Adrenal gland (tissue), 12 donors: ENCODE results near the gene FBXO2. TPM values are rescaled to one million over a fixed set of nuclear protein-coding genes. Genes with fewer than 3 reads are reported as not detected.

Source experiments
- DNase-seq, 7 donors: peaks; one replicate each; pipeline ENCODE4 v3.0.0-alpha.2; 2019 to 2020
- H3K27ac ChIP-seq, 5 donors: fragments of 200-600 bp; sonication (generic) in 4 of 5; 1 replicate in 3 of 5; 2 replicates in 2 of 5; pipeline versions ENCODE4 v1.5.1 to v1.8.0; 2016 to 2020; ENCODE audit warnings: mild to moderate bottlenecking in 1 of 5
- H3K27me3 ChIP-seq: fragments of 200-600 bp; 2 replicates; pipeline ENCODE4 v1.8.0; 2021
- H3K36me3 ChIP-seq, 2 donors: fragments of 200-600 bp; replicated peaks in 1 of 2; 1 replicate in 1 of 2; 2 replicates in 1 of 2; pipeline versions ENCODE4 v1.5.1 to v1.8.0; 2018 to 2022
- H3K4me1 ChIP-seq, 2 donors: fragments of 200-600 bp; replicated peaks in 1 of 2; 1 replicate in 1 of 2; 2 replicates in 1 of 2; pipeline versions ENCODE4 v1.5.1 to v1.8.0; 2018 to 2021
- H3K4me3 ChIP-seq, 4 donors: fragments of 200-600 bp; sonication (generic) in 3 of 4; one replicate each; pipeline ENCODE4 v1.5.1; 2016 to 2018
- H3K9me3 ChIP-seq, 3 donors: fragments of 200-600 bp; sonication (generic) in 1 of 3; replicated peaks in 1 of 3; 1 replicate in 2 of 3; 2 replicates in 1 of 3; pipeline versions ENCODE4 v1.5.1 to v1.8.0; 2016 to 2021
- POLR2A ChIP-seq, 2 donors: fragments of 450-650 bp; IDR thresholded peaks; one replicate each; pipeline ENCODE4 v1.6.1; 2017; ENCODE audit warnings: antibody characterized with exemption in 2 of 2, mild to moderate bottlenecking in 2 of 2, moderate library complexity in 1 of 2
- WGBS, 4 donors: extraction: QIAGEN DNeasy Blood & Tissue Kit in 2 of 4; methylation state at CpG; one replicate each; pipeline versions ENCODE4 v1.1.5 to v1.1.7; 2013 to 2017; 5-methylcytosine and 5-hydroxymethylcytosine counted together
- intact Hi-C, 2 donors: fragments of 100-400 bp; cut with DNase I; formaldehyde crosslinking; loops; one replicate each; pipeline versions ENCODE4 v1.14.1 to v1.15.0; 2022 to 2023
- polyA plus RNA-seq, 3 donors: library from polyadenylated mRNA; stranded (reverse); fragments of 200-250 nt in 2 of 3; fragments of 350-450 nt in 1 of 3; fragmentation: Illumina TruSeq in 1 of 3; extraction: RNeasy Lipid Tissue Mini Kit (QIAGEN cat#74804) in 1 of 3; gene quantifications; one replicate each; pipeline ENCODE4 v1.2.3, GENCODE V29; 2013 to 2014
- total RNA-seq, 9 donors: library from RNA; depleted of rRNA in 4 of 9; stranded (reverse); fragments of >200 nt in 4 of 9; fragments of 120-200 nt in 1 of 9; fragmentation: NEBNext Ultra II Directional in 1 of 9; extraction: Animal tissue kit (Norgen Biotek cat#: 25700) in 1 of 9; gene quantifications; one replicate each; pipeline versions ENCODE4 v1.1.0 to v1.2.4, GENCODE V29; 2013 to 2023
- TF ChIP-seq, protein P1 (sequence below), 6 experiments: fragments of 450-650 bp in 4 of 6; fragments of 200-600 bp in 2 of 6; sonication (generic) in 1 of 6; IDR thresholded peaks; 1 replicate in 5 of 6; 2 replicates in 1 of 6; pipeline versions ENCODE4 v1.5.1 to v1.8.0; 2016 to 2021; ENCODE audit warnings: antibody characterized with exemption in 6 of 6, mild to moderate bottlenecking in 2 of 6, moderate library complexity in 1 of 6
- donor health status: healthy with polysubstance abuse.
- donor health status: Bipolar disorder and iron deficiency.
- donor health status: DM: yes; HTN: yes; CAD: no.
- donor health status: DM: no; HTN: no; CAD: no.
- donor health status: DM: no; HTN: no; CAD: no.
- donor health status: DM: yes; HTN: yes; CAD: no.

FBXO2 gene
- total and polyA plus RNA-seq, 12 donors, result 2.5 to 86.6 (median 30.2) TPM

DNA sequence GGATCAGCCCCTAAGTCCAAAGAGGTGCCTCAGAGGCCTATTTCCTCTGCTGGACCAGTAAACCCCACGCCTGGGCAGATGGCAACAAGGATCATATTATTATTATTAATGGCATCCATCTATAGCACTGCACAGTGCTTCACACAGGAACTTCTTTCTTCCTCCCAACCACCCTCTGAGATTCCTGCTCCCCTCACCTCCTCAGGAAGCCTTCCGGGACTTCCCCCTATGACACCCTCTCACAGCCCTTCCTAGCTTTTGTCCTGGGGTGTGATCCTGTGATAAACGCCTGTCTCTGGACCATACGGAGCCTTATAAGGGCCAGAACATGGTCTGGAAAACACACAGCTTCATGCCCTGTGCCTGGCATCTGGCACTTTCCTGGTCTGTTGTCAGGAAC lies 3.2 kb downstream of the FBXO2 start:
- no peak overlapping the region for H3K27ac ChIP-seq
- no peak for TF ChIP-seq POLR2A (IDR thresholded peaks at IDR 0.05)
- TF ChIP-seq, protein P1, sequence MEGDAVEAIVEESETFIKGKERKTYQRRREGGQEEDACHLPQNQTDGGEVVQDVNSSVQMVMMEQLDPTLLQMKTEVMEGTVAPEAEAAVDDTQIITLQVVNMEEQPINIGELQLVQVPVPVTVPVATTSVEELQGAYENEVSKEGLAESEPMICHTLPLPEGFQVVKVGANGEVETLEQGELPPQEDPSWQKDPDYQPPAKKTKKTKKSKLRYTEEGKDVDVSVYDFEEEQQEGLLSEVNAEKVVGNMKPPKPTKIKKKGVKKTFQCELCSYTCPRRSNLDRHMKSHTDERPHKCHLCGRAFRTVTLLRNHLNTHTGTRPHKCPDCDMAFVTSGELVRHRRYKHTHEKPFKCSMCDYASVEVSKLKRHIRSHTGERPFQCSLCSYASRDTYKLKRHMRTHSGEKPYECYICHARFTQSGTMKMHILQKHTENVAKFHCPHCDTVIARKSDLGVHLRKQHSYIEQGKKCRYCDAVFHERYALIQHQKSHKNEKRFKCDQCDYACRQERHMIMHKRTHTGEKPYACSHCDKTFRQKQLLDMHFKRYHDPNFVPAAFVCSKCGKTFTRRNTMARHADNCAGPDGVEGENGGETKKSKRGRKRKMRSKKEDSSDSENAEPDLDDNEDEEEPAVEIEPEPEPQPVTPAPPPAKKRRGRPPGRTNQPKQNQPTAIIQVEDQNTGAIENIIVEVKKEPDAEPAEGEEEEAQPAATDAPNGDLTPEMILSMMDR (IDR thresholded peaks at IDR 0.05), result no peak
- no peaks in the 10 kb centered on the region for H3K27me3 ChIP-seq
- H3K4me1 ChIP-seq, result peaks cover 29 to 41% of the 10 kb centered on the region in 2 donors
- intact Hi-C loops, result loop anchor here in 1 of 2 donors (5.0 kb wide), 1 partner anchor 71 kb away; no protein-coding TSS in a partner anchor
- no peaks in the 10 kb centered on the region for H3K9me3 ChIP-seq
- no peaks in the 10 kb centered on the region for H3K36me3 ChIP-seq
- no peak overlapping the region for H3K4me3 ChIP-seq
- no peak for DNase-seq
- 75 to 92% (median 86%) methylated on average over 4 of the region's 4 CpGs for WGBS, 4 donors

DNA sequence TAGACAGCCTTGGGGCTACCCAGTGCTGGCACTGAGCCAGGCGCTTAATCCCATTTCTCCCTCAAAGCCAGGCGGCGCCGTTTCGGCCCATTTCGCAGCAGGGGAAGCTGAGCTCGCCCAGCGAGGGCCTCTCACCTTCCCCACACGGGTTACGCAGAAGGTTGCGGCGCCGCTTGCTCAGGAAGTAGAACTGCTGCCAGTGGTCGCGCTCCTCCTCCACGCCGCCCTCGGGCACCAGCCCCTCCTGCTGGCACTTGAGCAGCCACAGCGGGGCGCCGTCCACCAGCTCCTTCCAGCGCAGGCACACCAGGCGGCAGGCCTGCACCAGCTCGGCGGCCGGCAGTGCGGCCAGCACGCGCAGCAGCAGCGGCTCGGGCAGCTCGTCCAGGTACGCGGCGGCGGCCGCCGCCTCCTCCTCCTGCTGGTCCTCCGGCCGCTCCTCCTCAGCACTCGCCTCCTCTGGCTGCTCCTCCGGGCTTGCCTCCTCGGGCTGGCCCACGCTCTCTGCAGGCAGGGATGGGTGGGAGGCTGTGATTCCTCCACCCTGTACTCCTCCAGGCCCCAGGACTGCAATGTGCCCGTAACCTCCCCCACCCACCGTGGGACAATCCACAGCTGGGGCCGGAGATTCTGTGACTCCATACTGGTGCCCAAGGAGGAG lies 3.8 kb downstream of the FBXO2 start:
- intact Hi-C loops, result loop anchor here in 1 of 2 donors (5.0 kb wide), 1 partner anchor 72 kb away; no protein-coding TSS in a partner anchor
- H3K27me3 ChIP-seq, result no peaks in the 10 kb centered on the region
- 20 to 54% (median 36%) methylated on average over 2 to 47 of the region's 47 CpGs for WGBS, 4 donors
- H3K36me3 ChIP-seq, result no peaks in the 10 kb centered on the region
- TF ChIP-seq, protein P1 (IDR thresholded peaks at IDR 0.05), result peak; percentile 43 to 80 (median 61)
- TF ChIP-seq POLR2A (IDR thresholded peaks at IDR 0.05), result no peak
- DNase-seq, result peak; percentile 64 to 86 (median 74)
- H3K27ac ChIP-seq, result no peak overlapping the region
- H3K4me1 ChIP-seq, result peaks cover 25 to 37% of the 10 kb centered on the region in 2 donors
- no peak overlapping the region for H3K4me3 ChIP-seq
- H3K9me3 ChIP-seq, result no peaks in the 10 kb centered on the region

DNA sequence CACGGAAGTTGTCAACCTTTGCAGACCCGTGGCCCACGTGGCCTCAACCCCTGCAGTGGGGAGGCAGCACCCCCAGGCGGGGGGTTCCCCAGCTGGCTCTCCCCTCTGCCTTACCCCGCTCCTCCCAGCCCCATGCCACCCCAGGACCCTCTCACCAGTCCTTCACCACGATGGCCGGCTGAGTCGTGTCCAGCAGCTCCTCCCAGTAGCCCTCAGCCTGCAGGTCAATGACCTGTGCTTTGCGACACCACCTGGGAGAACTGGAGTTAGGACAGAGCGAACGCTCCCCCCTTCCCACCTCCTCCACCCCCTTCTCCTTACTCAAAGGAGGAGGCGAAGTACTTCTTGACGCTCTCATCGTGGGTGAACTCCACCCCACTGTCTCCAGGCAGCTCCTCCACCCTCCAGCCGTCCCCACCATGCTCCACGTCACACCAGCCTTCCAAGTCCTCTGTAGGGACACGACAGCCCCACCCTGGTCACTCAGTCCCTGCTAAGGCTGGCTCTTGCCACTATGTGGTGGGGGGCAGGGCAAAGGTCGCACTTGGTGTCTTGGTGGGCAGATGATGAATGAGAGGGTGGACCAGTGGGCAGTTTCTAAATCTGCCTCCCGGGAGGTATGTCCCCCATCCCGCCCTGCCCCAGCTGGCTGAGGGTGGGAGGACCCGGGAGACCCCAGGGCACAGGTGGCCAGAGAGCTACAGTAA lies 4.5 kb downstream of the FBXO2 start:
- H3K4me3 ChIP-seq, result no peak overlapping the region

DNA sequence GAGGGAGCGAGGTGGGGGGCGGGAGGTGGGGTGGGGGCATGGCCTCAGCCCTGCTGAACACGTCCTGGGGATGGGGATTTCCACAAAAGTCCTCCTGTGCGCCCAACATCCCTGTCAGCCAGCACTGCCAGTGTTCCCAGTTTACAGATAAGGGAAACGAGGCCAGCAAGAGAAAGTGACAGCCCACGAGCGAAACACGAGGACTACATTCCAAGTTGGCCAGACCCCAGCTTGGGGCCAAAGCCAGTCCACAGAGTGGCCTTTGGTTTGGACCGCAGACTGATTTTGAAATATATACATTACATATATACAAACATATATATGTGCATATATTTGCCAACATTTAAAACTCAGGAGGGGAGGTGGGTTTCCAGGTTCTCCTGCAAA lies 5.0 kb downstream of the FBXO2 start:
- Histone ChIP-seq H3K27me3 (no peaks in the 10 kb centered on the region), H3K27ac (peak overlapping the region in 1 of 5 donors; percentile 31), H3K9me3 (no peaks in the 10 kb centered on the region), H3K4me3 (peak overlapping the region in 1 of 4 donors; percentile 12), H3K4me1 (peaks cover 17 to 32% of the 10 kb centered on the region in 2 donors), H3K36me3 (no peaks in the 10 kb centered on the region)
- DNase-seq, result no peak
- no peak for TF ChIP-seq POLR2A (IDR thresholded peaks at IDR 0.05)
- TF ChIP-seq, protein P1 (IDR thresholded peaks at IDR 0.05), result no peak
- 16 to 45% (median 27%) methylated on average over 5 to 9 of the region's 9 CpGs for WGBS, 4 donors
- intact Hi-C loops, result loop anchor here in 1 of 2 donors (10.0 kb wide), 1 partner anchor 604 kb away; the partner anchor contains the start of gene MASP2

More for the DNA sequence above, 4.5 kb downstream of the FBXO2 start:
- Histone ChIP-seq H3K36me3 (no peaks in the 10 kb centered on the region), H3K9me3 (no peaks in the 10 kb centered on the region), H3K27ac (no peak overlapping the region), H3K4me1 (peaks cover 19 to 32% of the 10 kb centered on the region in 2 donors), H3K27me3 (no peaks in the 10 kb centered on the region)
- TF ChIP-seq, protein P1 (IDR thresholded peaks at IDR 0.05), result no peak
- TF ChIP-seq POLR2A (IDR thresholded peaks at IDR 0.05), result no peak
- intact Hi-C loops, result loop anchor here in 1 of 2 donors (5.0 to 10.0 kb wide), 2 partner anchors 73 to 605 kb away; partner anchors contain the start of gene MASP2
- peak in 5 of 7 donors; percentile 28 to 63 (median 52) for DNase-seq
- 38 to 76% (median 44%) methylated on average over 7 to 21 of the region's 21 CpGs for WGBS, 4 donors
